Measurements from ENCODE around the gene ARMC9.

DNA sequence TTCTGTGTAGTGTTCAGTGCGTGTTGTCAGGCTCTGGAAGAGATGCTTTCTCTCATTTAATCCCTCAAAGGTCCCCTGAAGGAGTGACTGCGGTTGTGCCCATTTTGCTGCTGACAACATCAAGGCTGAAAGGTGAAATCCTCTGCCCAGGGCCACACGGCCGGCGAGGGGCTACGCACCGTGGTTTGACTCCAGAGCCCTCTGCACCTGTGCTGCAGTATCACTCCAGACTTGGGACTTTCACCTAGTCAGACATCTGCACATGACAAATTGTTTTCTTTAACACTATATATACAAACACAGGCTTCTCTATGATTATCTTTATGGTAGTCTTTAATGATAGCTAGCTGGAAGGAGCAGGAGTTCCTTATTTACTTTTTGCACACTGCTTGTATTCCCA is 90.2 kb downstream of the ARMC9 start:
- TF ChIP-seq, protein P1, sequence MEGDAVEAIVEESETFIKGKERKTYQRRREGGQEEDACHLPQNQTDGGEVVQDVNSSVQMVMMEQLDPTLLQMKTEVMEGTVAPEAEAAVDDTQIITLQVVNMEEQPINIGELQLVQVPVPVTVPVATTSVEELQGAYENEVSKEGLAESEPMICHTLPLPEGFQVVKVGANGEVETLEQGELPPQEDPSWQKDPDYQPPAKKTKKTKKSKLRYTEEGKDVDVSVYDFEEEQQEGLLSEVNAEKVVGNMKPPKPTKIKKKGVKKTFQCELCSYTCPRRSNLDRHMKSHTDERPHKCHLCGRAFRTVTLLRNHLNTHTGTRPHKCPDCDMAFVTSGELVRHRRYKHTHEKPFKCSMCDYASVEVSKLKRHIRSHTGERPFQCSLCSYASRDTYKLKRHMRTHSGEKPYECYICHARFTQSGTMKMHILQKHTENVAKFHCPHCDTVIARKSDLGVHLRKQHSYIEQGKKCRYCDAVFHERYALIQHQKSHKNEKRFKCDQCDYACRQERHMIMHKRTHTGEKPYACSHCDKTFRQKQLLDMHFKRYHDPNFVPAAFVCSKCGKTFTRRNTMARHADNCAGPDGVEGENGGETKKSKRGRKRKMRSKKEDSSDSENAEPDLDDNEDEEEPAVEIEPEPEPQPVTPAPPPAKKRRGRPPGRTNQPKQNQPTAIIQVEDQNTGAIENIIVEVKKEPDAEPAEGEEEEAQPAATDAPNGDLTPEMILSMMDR (IDR thresholded peaks at IDR 0.05): no peak
- no peak for TF ChIP-seq POLR2A (IDR thresholded peaks at IDR 0.05)
- no peak for TF ChIP-seq EP300 (IDR thresholded peaks at IDR 0.05; ENCODE audit: low read depth)
